GM12878 (cell line): Measurements from ENCODE around the gene MDN1. TPM values are rescaled to one million over a fixed set of nuclear protein-coding genes. Genes with fewer than 3 reads are reported as not detected.

Experiments used
- ATAC-seq: fragments of 200-7000 bp; cut with Tn5 transposase; 3 replicates; pipeline ENCODE4 v1.9.1; 2020; ENCODE audit warnings: mild to moderate bottlenecking, moderate library complexity
- BruUV-seq: library from RNA; stranded (reverse); fragments of 400-500 nt; replicated peaks from 2 replicates; lab custom pipeline; 2021; lab: Mats Ljungman, UMichigan
- CTCF ChIA-PET: fragments of 300-600 bp; sonication (Branson Sonifier 250); formaldehyde crosslinking; extraction: SDS; loops from one replicate; lab custom pipeline; 2021; ENCODE audit warnings: inconsistent platforms; lab: Yijun Ruan, JAX
- POLR2A ChIA-PET: fragments of 350-600 bp; formaldehyde crosslinking; extraction: SDS; loops from one replicate; lab custom pipeline; 2021; ENCODE audit warnings: inconsistent platforms; lab: Charles Lee
- RAD21 ChIA-PET: fragments of 300-600 bp; sonication (Branson Sonifier 250); formaldehyde crosslinking; loops from one replicate; lab custom pipeline; 2023; ENCODE audit warnings: antibody characterized with exemption; ENCODE audit not compliant: unreplicated experiment; lab: Charles Lee
- SMC1A ChIA-PET: fragments of 300-600 bp; sonication (Branson Sonifier 250); formaldehyde crosslinking; loops from one replicate; lab custom pipeline; 2023; ENCODE audit not compliant: unreplicated experiment, uncharacterized antibody; lab: Charles Lee
- DNase-seq: peaks from one replicate; pipeline ENCODE4 v3.0.0-alpha.2; 2011; ENCODE audit warnings: low read depth, low spot score
- FAIRE-seq: peaks from 3 replicates; lab custom pipeline; 2011; peaks lifted over from hg19 to GRCh38; lab: Jason Lieb, UNC
- H2AFZ ChIP-seq: 2 replicates; pipeline ENCODE4 v1.6.0; 2011; ENCODE audit warnings: low read depth, low read length, control low read depth; ENCODE audit not compliant: control insufficient read depth
- H3K27ac ChIP-seq: 2 replicates; pipeline ENCODE4 v1.5.1; 2011; ENCODE audit warnings: control low read depth; ENCODE audit not compliant: control insufficient read depth, insufficient read depth
- H3K27me3 ChIP-seq, 2 experiments: replicated peaks in 1 of 2; 2 replicates each; pipeline versions ENCODE4 v1.6.0 to v1.6.1; 2011; ENCODE audit warnings: low read length in 1 of 2; ENCODE audit not compliant: control insufficient read depth in 2 of 2, insufficient read depth in 2 of 2
- H3K36me3 ChIP-seq, 2 experiments: 2 replicates each; pipeline ENCODE4 v1.5.1; 2011; ENCODE audit warnings: low read length in 1 of 2; ENCODE audit not compliant: control insufficient read depth in 2 of 2, insufficient read depth in 2 of 2
- H3K4me1 ChIP-seq: 2 replicates; pipeline ENCODE4 v1.6.1; 2011; ENCODE audit warnings: mild to moderate bottlenecking, low read length, moderate library complexity, mixed read lengths; ENCODE audit not compliant: control insufficient read depth, insufficient read depth
- H3K4me2 ChIP-seq: 2 replicates; pipeline ENCODE4 v1.6.0; 2011; ENCODE audit warnings: control low read depth; ENCODE audit not compliant: control insufficient read depth, insufficient read depth
- H3K4me3 ChIP-seq: fragments of 200-600 bp; sonication (generic); 2 replicates; pipeline ENCODE4 v1.5.1; 2016
- H3K79me2 ChIP-seq: 2 replicates; pipeline ENCODE4 v1.6.0; 2011; ENCODE audit warnings: low read length; ENCODE audit not compliant: control insufficient read depth, insufficient read depth
- H3K9ac ChIP-seq: 2 replicates; pipeline ENCODE4 v1.8.0; 2011; ENCODE audit warnings: low read length, control low read depth, mixed read lengths; ENCODE audit not compliant: control insufficient read depth, insufficient read depth
- H3K9me3 ChIP-seq: replicated peaks from 3 replicates; pipeline ENCODE4 v1.5.1; 2011; ENCODE audit warnings: mild to moderate bottlenecking, low read length; ENCODE audit not compliant: control insufficient read depth, insufficient read depth
- H4K20me1 ChIP-seq: 2 replicates; pipeline ENCODE4 v1.6.0; 2011; ENCODE audit not compliant: control insufficient read depth, insufficient read depth
- ASH2L ChIP-seq: fragments of 300-600, 200-600 bp; sonication (generic); IDR thresholded peaks from 2 replicates; pipeline ENCODE4 v1.6.1; 2017; ENCODE audit warnings: low read depth, mild to moderate bottlenecking, borderline replicate concordance
- CTCF ChIP-seq, 3 experiments: IDR thresholded peaks in 2 of 3; conservative IDR thresholded peaks in 1 of 3; 2 replicates each; pipeline ENCODE4 v1.5.1; 2011; ENCODE audit warnings: low read depth in 3 of 3, low read length in 3 of 3, mild to moderate bottlenecking in 3 of 3, control low read depth in 2 of 3, moderate library complexity in 2 of 3, inconsistent platforms in 1 of 3, mixed read lengths in 1 of 3; ENCODE audit not compliant: control insufficient read depth in 2 of 3, insufficient read depth in 1 of 3; ENCODE audit errors: extremely low read depth in 1 of 3
- E2F4 ChIP-seq: IDR thresholded peaks from 2 replicates; pipeline ENCODE4 v1.6.1; 2012; ENCODE audit warnings: low read depth, low read length, improper control_type of control experiment
- EGR1 ChIP-seq, 2 experiments: IDR thresholded peaks; 1 replicate in 1 of 2; 2 replicates in 1 of 2; pipeline ENCODE4 v1.6.1; 2011 to 2012; ENCODE audit warnings: low read depth in 2 of 2, low read length in 2 of 2, borderline replicate concordance in 1 of 2, mild to moderate bottlenecking in 1 of 2, moderate library complexity in 1 of 2
- GABPA ChIP-seq: IDR thresholded peaks from 2 replicates; pipeline ENCODE4 v1.6.1; 2014; ENCODE audit warnings: antibody characterized with exemption, low read depth, mild to moderate bottlenecking, inconsistent platforms
- IRF5 ChIP-seq: fragments of 450-650 bp; IDR thresholded peaks from 2 replicates; pipeline ENCODE4 v1.6.1; 2017; ENCODE audit warnings: borderline replicate concordance
- LARP7 ChIP-seq: fragments of 450-650 bp; IDR thresholded peaks from 2 replicates; pipeline ENCODE4 v1.6.1; 2017; ENCODE audit warnings: mild to moderate bottlenecking
- NBN ChIP-seq: fragments of 450-650 bp; IDR thresholded peaks from 2 replicates; pipeline ENCODE4 v1.6.1; 2016
- SMAD1 ChIP-seq: fragments of 450-650 bp; IDR thresholded peaks from 2 replicates; pipeline ENCODE4 v1.6.1; 2018; ENCODE audit warnings: mild to moderate bottlenecking, low read depth; ENCODE audit not compliant: partially characterized antibody
- SMC3 ChIP-seq: IDR thresholded peaks from 2 replicates; pipeline ENCODE4 v1.6.1; 2011; ENCODE audit warnings: low read length, improper control_type of control experiment, borderline replicate concordance
- SRF ChIP-seq, 2 experiments: IDR thresholded peaks; 2 replicates each; pipeline ENCODE4 v1.6.1; 2011; ENCODE audit warnings: low read depth in 2 of 2, low read length in 2 of 2, mild to moderate bottlenecking in 1 of 2, moderate library complexity in 1 of 2
- TBL1XR1 ChIP-seq: IDR thresholded peaks from 2 replicates; pipeline ENCODE4 v1.6.1; 2012; ENCODE audit warnings: low read depth, low read length, improper control_type of control experiment
- USF2 ChIP-seq: IDR thresholded peaks from 2 replicates; pipeline ENCODE4 v1.6.1; 2011; ENCODE audit warnings: low read depth, low read length, improper control_type of control experiment, borderline replicate concordance
- YBX1 ChIP-seq: fragments of 450-650 bp; IDR thresholded peaks from 2 replicates; pipeline ENCODE4 v1.6.1; 2016; ENCODE audit warnings: antibody characterized with exemption
- ZNF622 ChIP-seq: fragments of 450-650 bp; IDR thresholded peaks from 2 replicates; pipeline ENCODE4 v1.6.1; 2017; ENCODE audit warnings: mild to moderate bottlenecking, inconsistent platforms
- ZZZ3 ChIP-seq: IDR thresholded peaks from 2 replicates; pipeline ENCODE4 v1.6.1; 2011; ENCODE audit warnings: low read depth; ENCODE audit not compliant: control insufficient read depth, insufficient read length
- WGBS: methylation state at CpG from one replicate; pipeline ENCODE4 v1.1.6; 2016; ENCODE audit warnings: low lambda C conversion rate; ENCODE audit not compliant: insufficient replicate concordance, insufficient coverage; ENCODE audit errors: missing lambda C conversion rate; 5-methylcytosine and 5-hydroxymethylcytosine counted together
- in situ Hi-C: fragments of 300-500 bp; cut with MboI; formaldehyde crosslinking; loops from 9 replicates; pipeline ENCODE4 v1.14.3; 2018; ENCODE audit warnings: mixed read lengths
- intact Hi-C: fragments of 100-400 bp; cut with micrococcal nuclease; formaldehyde crosslinking; loops from one replicate; pipeline ENCODE4 v1.14.2; 2022; ENCODE audit not compliant: unreplicated experiment
- polyA plus RNA-seq, 11 experiments: library from polyadenylated mRNA; depleted of rRNA in 4 of 11; unstranded in 6 of 11; stranded (reverse) in 5 of 11; fragments of >200 nt; fragmentation: Nextera tagmentation in 4 of 11; fragmentation: Illumina TruSeq in 1 of 11; extraction: Ambion mirVana in 4 of 11; extraction: Trizol in 1 of 11; gene quantifications; 1 replicate in 1 of 11; 2 replicates in 10 of 11; pipeline versions ENCODE4 v1.2.1 to v1.2.3, GENCODE V29; 2011 to 2016; ENCODE audit warnings: inconsistent platforms in 2 of 11, missing spikeins in 2 of 11, low read depth in 1 of 11
- total RNA-seq, 4 experiments: library from RNA; depleted of rRNA in 3 of 4; stranded (reverse); fragments of >200 nt in 3 of 4; fragmentation: Illumina TruSeq in 1 of 4; extraction: Trizol in 1 of 4; gene quantifications; 2 replicates each; pipeline versions ENCODE4 v1.2.1 to v1.2.3, GENCODE V29; 2013 to 2021

The MDN1 gene
- total and polyA plus RNA-seq, 10 of the 15 experiments (the other 5 are each of a cell fraction or from before 2014, with no cell fraction given), result 14.3 to 50.1 (median 22.1) TPM

GRCh38 chr6:89667872-89668556 is 151.6 kb downstream of the MDN1 start:
- Histone ChIP-seq H3K9ac (no peak overlapping the region), H4K20me1 (no peaks in the 10 kb centered on the region; the same call in 1 of the 2 replicates), H3K9me3 (no peaks in the 10 kb centered on the region), H3K27me3 (no peaks in the 10 kb centered on the region), H3K27ac (no peak overlapping the region), H3K36me3 (peaks cover 0 to 22% of the 10 kb centered on the region in 2 experiments), H3K4me1 (no peaks in the 10 kb centered on the region), H3K4me2 (no peak overlapping the region)
- BruUV-seq, result no TSS peak
- in situ Hi-C loops (no loop called here), intact Hi-C loops (no loop called here)
- 98% methylated on average over 5 of the region's 5 CpGs for WGBS
- no peak for ATAC-seq
- no peak for TF ChIP-seq CTCF (IDR thresholded peaks at IDR 0.05 in 2 of 3, conservative IDR thresholded peaks at IDR 0.05 in 1 of 3; ENCODE audit: control insufficient read depth in 2 of 3, extremely low read depth in 1 of 3, insufficient read depth in 1 of 3, low read depth in 3 of 3, low read length in 3 of 3)
- no peak for TF ChIP-seq SMC3
- no peak for TF ChIP-seq IRF5
- TF ChIP-seq ZZZ3, result no peak
- no peak for TF ChIP-seq E2F4
- TF ChIP-seq ZNF622, result no peak
- no peak for TF ChIP-seq GABPA
- TF ChIP-seq EGR1 (IDR thresholded peaks at IDR 0.05; ENCODE audit: borderline replicate concordance in 1 of 2, low read depth in 2 of 2, low read length in 2 of 2), result no peak
- no peak for TF ChIP-seq SMAD1
- TF ChIP-seq TBL1XR1, result no peak
- no peak for TF ChIP-seq USF2
- no peak for TF ChIP-seq NBN
- no peak for TF ChIP-seq YBX1
- no peak for TF ChIP-seq ASH2L
- no peak for TF ChIP-seq LARP7
- TF ChIP-seq SRF (IDR thresholded peaks at IDR 0.05; ENCODE audit: low read depth in 2 of 2, low read length in 2 of 2), result no peak
- TF ChIP-seq, all 136 proteins: peak for 0
- CTCF ChIA-PET, result interaction anchor here (0.9 kb wide), 1 partner anchor 544 kb away, joined by 3 read pairs; no protein-coding TSS in a partner anchor
- SMC1A ChIA-PET, result interaction anchor here (0.7 to 0.9 kb wide), 3 partner anchors 9 to 126 kb away, joined by 3 read pairs; no protein-coding TSS in a partner anchor
- DNase-seq (no peak), FAIRE-seq (peak; percentile 86)
- Histone ChIP-seq H3K4me3 (no peak overlapping the region), H3K79me2 (no peaks in the 10 kb centered on the region), H2AFZ (no peak overlapping the region)
- RAD21 ChIA-PET, result no interaction called here
- POLR2A ChIA-PET, result no interaction called here
